Esophagus muscularis mucosa (tissue), 4 donors: ENCODE results near the gene MFSD12. TPM values are rescaled to one million over a fixed set of nuclear protein-coding genes. Genes with fewer than 3 reads are reported as not detected.

ENCODE experiments used
- DNase-seq: peaks from one replicate; pipeline ENCODE4 v3.0.0-alpha.2; 2017; ENCODE audit errors: extremely low spot score
- H3K27ac ChIP-seq, 4 donors: fragments of 200-600 bp; sonication (generic); replicated peaks in 1 of 4; 1 replicate in 3 of 4; 2 replicates in 1 of 4; pipeline ENCODE4 v1.5.1; 2016 to 2019; ENCODE audit warnings: mild to moderate bottlenecking in 1 of 4
- H3K27me3 ChIP-seq, 4 donors: fragments of 200-600 bp; sonication (generic); one replicate each; pipeline versions ENCODE4 v1.5.1 to v1.6.0; 2016 to 2019
- H3K36me3 ChIP-seq, 4 donors: fragments of 200-600 bp; sonication (generic); one replicate each; pipeline ENCODE4 v1.5.1; 2016 to 2019
- H3K4me1 ChIP-seq, 4 donors: fragments of 200-600 bp; sonication (generic); one replicate each; pipeline ENCODE4 v1.5.1; 2016 to 2019
- H3K4me3 ChIP-seq, 4 donors: fragments of 200-600 bp; sonication (generic); 1 replicate in 2 of 4; 2 replicates in 2 of 4; pipeline ENCODE4 v1.5.1; 2016 to 2019; ENCODE audit warnings: mild to moderate bottlenecking in 4 of 4, moderate library complexity in 1 of 4
- H3K9me3 ChIP-seq, 4 donors: fragments of 200-600 bp; sonication (generic); 1 replicate in 3 of 4; 2 replicates in 1 of 4; pipeline ENCODE4 v1.5.1; 2016 to 2019
- CTCF ChIP-seq, 3 experiments: fragments of 200-600 bp in 2 of 3; fragments of 450-650 bp in 1 of 3; sonication (generic) in 2 of 3; IDR thresholded peaks; one replicate each; pipeline ENCODE4 v1.5.1; 2017 to 2019; ENCODE audit warnings: antibody characterized with exemption in 3 of 3, mild to moderate bottlenecking in 2 of 3, moderate library complexity in 1 of 3
- EP300 ChIP-seq: sonication (generic); formaldehyde crosslinking; IDR thresholded peaks from one replicate; pipeline ENCODE4 v1.6.1; 2017; ENCODE audit warnings: antibody characterized with exemption
- POLR2A ChIP-seq: fragments of 450-650 bp; IDR thresholded peaks from one replicate; pipeline ENCODE4 v1.6.1; 2017; ENCODE audit warnings: antibody characterized with exemption, moderate library complexity, mild to moderate bottlenecking, low read depth
- POLR2AphosphoS5 ChIP-seq, 2 donors: sonication (generic); formaldehyde crosslinking; IDR thresholded peaks; one replicate each; pipeline ENCODE4 v1.6.1; 2017; ENCODE audit warnings: antibody characterized with exemption in 2 of 2
- WGBS: methylation state at CpG from one replicate; pipeline ENCODE4 v1.1.5; 2018; 5-methylcytosine and 5-hydroxymethylcytosine counted together
- intact Hi-C: fragments of 100-400 bp; cut with DNase I; formaldehyde crosslinking; loops from one replicate; pipeline ENCODE4 v1.15.1; 2023
- total RNA-seq, 4 donors: library from RNA; depleted of rRNA; stranded (reverse); fragments of >200 nt; gene quantifications; one replicate each; pipeline versions ENCODE4 v1.1.0 to v1.2.1, GENCODE V29; 2016

Gene MFSD12
- total RNA-seq, 4 donors from 2014 or later: 28.2 to 87.0 (median 62.4) TPM

GRCh38 chr19:3544058-3544376 is 13.4 kb downstream of the MFSD12 start:
- no CpG with 5 or more reads among the region's 9 CpGs for WGBS
- DNase-seq: no peak
- Histone ChIP-seq H3K4me3 (no peak overlapping the region), H3K27me3 (no peaks in the 10 kb centered on the region), H3K36me3 (peaks cover 0 to 57% (median 49%) of the 10 kb centered on the region in 4 donors), H3K4me1 (peaks cover 0 to 27% (median 13%) of the 10 kb centered on the region in 4 donors), H3K27ac (no peak overlapping the region), H3K9me3 (no peaks in the 10 kb centered on the region)
- TF ChIP-seq POLR2AphosphoS5 (IDR thresholded peaks at IDR 0.05) (no peak), EP300 (no peak), CTCF (IDR thresholded peaks at IDR 0.05) (no peak), POLR2A (no peak)
- intact Hi-C loops: no loop called here

GRCh38 chr19:3543150-3544057 is 14.0 kb downstream of the MFSD12 start:
- no peak for TF ChIP-seq POLR2A
- TF ChIP-seq EP300: no peak
- no peak for TF ChIP-seq POLR2AphosphoS5 (IDR thresholded peaks at IDR 0.05)
- no peak for TF ChIP-seq CTCF (IDR thresholded peaks at IDR 0.05)
- DNase-seq: no peak
- peak overlapping the region in 1 of 4 donors; percentile 30 for H3K27ac ChIP-seq
- intact Hi-C loops: no loop called here
- H3K27me3 ChIP-seq: no peaks in the 10 kb centered on the region
- WGBS: 88% methylated on average over 15 of the region's 47 CpGs
- H3K36me3 ChIP-seq: peaks cover 0 to 57% (median 46%) of the 10 kb centered on the region in 4 donors
- no peaks in the 10 kb centered on the region for H3K9me3 ChIP-seq
- no peak overlapping the region for H3K4me3 ChIP-seq
- peaks cover 0 to 27% (median 17%) of the 10 kb centered on the region in 4 donors for H3K4me1 ChIP-seq

DNA sequence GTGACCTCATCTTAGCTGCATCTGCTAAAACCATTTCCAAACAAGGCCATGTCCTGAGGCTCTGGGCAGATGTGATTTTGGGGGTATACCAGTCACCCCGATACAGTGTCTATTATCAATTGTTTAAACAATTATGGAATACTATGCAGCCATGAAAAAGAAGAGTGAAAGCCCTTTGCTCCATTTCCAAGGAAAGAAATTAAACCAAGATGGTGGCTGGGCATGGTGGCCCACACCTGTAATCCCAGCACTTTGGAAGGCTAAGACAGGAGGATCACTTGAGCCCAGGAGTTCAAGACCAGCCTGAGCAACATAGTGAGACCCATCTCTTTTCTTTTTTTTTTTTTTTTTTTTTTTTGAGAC is 17.6 kb downstream of the MFSD12 start:
- peaks cover 10 to 54% (median 43%) of the 10 kb centered on the region in 4 donors for H3K36me3 ChIP-seq

GRCh38 chr19:3538965-3539755 is 18.2 kb downstream of the MFSD12 start, which contains the start of gene TEKTIP1:
TEKTIP1 (plus strand) TSS chr19:3539174; CDS start chr19:3539178, 4 bp downstream.
- Histone ChIP-seq H3K4me1 (peaks cover 0 to 35% (median 34%) of the 10 kb centered on the region in 4 donors), H3K36me3 (peaks cover 13 to 54% (median 43%) of the 10 kb centered on the region in 4 donors), H3K27me3 (no peaks in the 10 kb centered on the region), H3K27ac (peak within 1 kb of the TSS in 1 of 4 donors; percentile 33), H3K9me3 (no peaks in the 10 kb centered on the region), H3K4me3 (no peak within 1 kb of the TSS)
- intact Hi-C loops: no loop called here
- WGBS: 58% methylated on average over 24 of the region's 28 CpGs
- TF ChIP-seq EP300 (no peak), POLR2AphosphoS5 (IDR thresholded peaks at IDR 0.05) (no peak), CTCF (IDR thresholded peaks at IDR 0.05) (no peak), POLR2A (no peak)
- DNase-seq: no peak

More for the DNA sequence above, 17.6 kb downstream of the MFSD12 start:
- DNase-seq: no peak
- 100% methylated on average over 1 of the region's 1 CpG for WGBS
- Histone ChIP-seq H3K4me1 (peaks cover 0 to 38% (median 34%) of the 10 kb centered on the region in 4 donors), H3K4me3 (no peak overlapping the region), H3K27me3 (no peaks in the 10 kb centered on the region), H3K27ac (no peak overlapping the region), H3K9me3 (no peaks in the 10 kb centered on the region)
- no peak for TF ChIP-seq POLR2AphosphoS5 (IDR thresholded peaks at IDR 0.05)
- no peak for TF ChIP-seq POLR2A
- TF ChIP-seq EP300: no peak
- TF ChIP-seq CTCF (IDR thresholded peaks at IDR 0.05): no peak
- intact Hi-C loops: no loop called here
